Measurements from ENCODE around the gene IMPA2. TPM values are rescaled to one million over a fixed set of nuclear protein-coding genes. Genes with fewer than 3 reads are reported as not detected.
"Not testable (repeated sequence)": the region's sequence is repeated elsewhere in the genome, so short reads cannot be mapped to it uniquely, and the experiment has no call there.

The IMPA2 gene
- 94.5 TPM for polyA plus RNA-seq (ENCODE audit: insufficient read length)
- long read RNA-seq, donor 1, transcript IMPA2-201 (8 exons, 1,534 nt), result major isoform, 71 of 91 reads
- long read RNA-seq, donor 1, transcript IMPA2-209 (2 exons, 919 nt), result minor isoform, 19 of 91 reads
- long read RNA-seq, donor 1, partial matches to known transcripts, result 0 of 91 reads
- long read RNA-seq, donor 1, other reads (novel, unspliced or antisense), result 0 of 91 reads
- long read RNA-seq, donor 2, transcript IMPA2-201 (8 exons, 1,534 nt), result major isoform, 47 of 70 reads
- long read RNA-seq, donor 2, transcript IMPA2-209 (2 exons, 919 nt), result minor isoform, 21 of 70 reads
- long read RNA-seq, donor 2, partial matches to known transcripts, result 0 of 70 reads
- long read RNA-seq, donor 2, other reads (novel, unspliced or antisense), result 0 of 70 reads
- long read RNA-seq, donor 3, transcript IMPA2-209 (2 exons, 919 nt), result minor isoform, 18 of 73 reads
- long read RNA-seq, donor 3, transcript IMPA2-201 (8 exons, 1,534 nt), result major isoform, 44 of 73 reads
- long read RNA-seq, donor 3, partial matches to known transcripts, result 9 of 73 reads
- long read RNA-seq, donor 3, other reads (novel, unspliced or antisense), result 0 of 73 reads
- long read RNA-seq, donor 4, partial matches to known transcripts, result 9 of 14 reads
- long read RNA-seq, donor 4, other reads (novel, unspliced or antisense), result 0 of 14 reads
- long read RNA-seq, donor 5, transcript IMPA2-209 (2 exons, 919 nt), result minor isoform, 34 of 140 reads
- long read RNA-seq, donor 5, transcript IMPA2-201 (8 exons, 1,534 nt), result major isoform, 86 of 140 reads
- long read RNA-seq, donor 5, partial matches to known transcripts, result 18 of 140 reads
- long read RNA-seq, donor 5, other reads (novel, unspliced or antisense), result 0 of 140 reads
- long read RNA-seq, donor 6, transcript IMPA2-201 (8 exons, 1,534 nt), result major isoform, 47 of 66 reads
- long read RNA-seq, donor 6, transcript IMPA2-209 (2 exons, 919 nt), result minor isoform, 19 of 66 reads
- long read RNA-seq, donor 6, partial matches to known transcripts, result 0 of 66 reads
- long read RNA-seq, donor 6, other reads (novel, unspliced or antisense), result 0 of 66 reads
- long read RNA-seq, donor 7, transcript IMPA2-201 (8 exons, 1,534 nt), result major isoform, 68 of 120 reads
- long read RNA-seq, donor 7, transcript IMPA2-209 (2 exons, 919 nt), result minor isoform, 26 of 120 reads
- long read RNA-seq, donor 7, partial matches to known transcripts, result 22 of 120 reads
- long read RNA-seq, donor 7, other reads (novel, unspliced or antisense), result 0 of 120 reads
- long read RNA-seq, donor 8, transcript IMPA2-209 (2 exons, 919 nt), result minor isoform, 5 of 34 reads
- long read RNA-seq, donor 8, transcript IMPA2-201 (8 exons, 1,534 nt), result major isoform, 28 of 34 reads
- long read RNA-seq, donor 8, partial matches to known transcripts, result 0 of 34 reads
- long read RNA-seq, donor 8, other reads (novel, unspliced or antisense), result 0 of 34 reads

DNA sequence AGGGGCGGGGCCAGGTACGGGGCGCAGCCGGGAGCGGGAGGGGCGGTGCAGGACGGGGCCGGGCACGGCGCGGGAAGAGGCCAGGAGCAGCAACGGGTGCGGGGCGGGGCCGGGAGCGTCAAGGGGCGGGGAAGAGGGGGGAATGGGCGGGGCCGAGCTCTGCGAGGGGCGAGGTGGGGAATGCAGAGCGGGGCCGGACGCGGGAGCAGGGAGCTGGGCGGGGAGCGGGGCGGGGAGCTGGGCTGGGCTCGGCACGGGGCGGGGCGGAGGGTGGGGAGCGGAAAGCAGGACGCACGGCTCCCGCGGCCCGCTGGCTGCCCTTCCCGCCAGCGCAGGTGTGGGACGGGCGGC lies at the start of gene IMPA2:
TSS of gene IMPA2 (plus strand) at position 316 of the 351 bp plus-strand sequence. CDS start 163 bp downstream, outside the sequence.
- no peak for DNase-seq

DNA sequence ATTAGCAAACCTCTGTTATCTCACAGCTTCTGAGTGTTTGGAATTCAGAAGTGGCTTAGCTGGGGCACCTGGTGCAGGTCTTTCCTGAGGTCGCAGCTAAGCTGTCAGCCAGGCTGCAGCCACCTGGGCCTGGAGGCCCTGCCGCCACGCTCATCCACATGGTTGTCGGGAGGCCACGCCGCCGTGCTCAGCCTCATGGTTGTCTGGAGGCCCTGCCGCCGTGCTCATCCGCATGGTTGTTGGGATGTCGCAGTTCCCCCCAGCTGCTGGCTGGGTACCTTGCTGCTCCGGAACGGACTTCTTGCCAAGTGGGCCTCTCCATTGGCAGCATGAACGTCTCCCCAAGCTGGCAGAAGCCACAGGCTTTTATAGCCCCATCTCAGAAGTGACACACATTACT lies 48.9 kb upstream of the IMPA2 start:
- DNase-seq, result no peak

DNA sequence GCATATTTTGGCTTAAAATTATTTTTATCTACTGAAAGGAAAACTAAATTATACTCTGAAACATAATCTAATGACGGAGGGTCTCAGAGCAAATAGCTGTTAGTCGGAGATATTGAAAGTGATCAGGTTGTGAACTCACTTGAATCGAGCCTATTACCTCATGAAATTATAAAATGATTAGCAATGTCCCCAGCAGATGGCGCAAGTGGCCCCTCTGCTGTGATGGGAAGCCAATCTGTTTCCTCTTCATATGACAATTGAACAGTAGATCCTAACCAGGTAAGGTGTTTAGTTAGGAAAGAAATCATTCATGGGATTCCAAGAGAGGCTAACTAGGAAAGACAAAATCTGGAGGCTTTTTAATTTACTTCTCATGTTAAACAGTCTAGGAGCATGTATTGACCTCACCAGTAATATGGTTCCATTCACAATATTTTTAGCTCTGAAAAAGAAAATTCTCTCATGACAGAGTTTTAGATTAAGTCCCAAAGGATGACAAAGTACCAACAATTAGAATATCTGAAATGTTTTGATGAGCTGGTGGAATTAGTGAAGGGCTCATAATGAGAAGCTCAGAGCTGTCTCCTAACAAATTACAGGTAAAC lies 43.3 kb upstream of the IMPA2 start:
- peak; percentile 60 for DNase-seq

DNA sequence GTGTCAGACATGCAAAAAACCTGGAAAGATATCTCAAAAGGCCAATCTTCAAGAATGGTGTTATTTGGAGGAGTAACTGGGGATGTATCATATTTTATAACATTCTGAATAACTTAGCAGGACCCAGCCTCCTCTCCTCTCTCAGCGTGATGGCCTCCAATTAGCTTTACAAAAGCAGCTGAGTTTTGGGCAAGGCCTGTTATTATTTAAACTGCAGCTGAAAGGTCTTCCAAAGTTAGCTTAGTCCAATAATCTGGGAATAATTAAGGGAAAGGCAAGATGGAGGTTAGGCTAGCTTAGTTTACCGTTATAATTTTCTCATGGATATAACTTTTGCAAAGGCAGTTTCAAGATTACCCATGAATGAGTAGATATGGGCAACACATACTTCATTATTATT lies 40.4 kb upstream of the IMPA2 start:
- DNase-seq, result no peak

DNA sequence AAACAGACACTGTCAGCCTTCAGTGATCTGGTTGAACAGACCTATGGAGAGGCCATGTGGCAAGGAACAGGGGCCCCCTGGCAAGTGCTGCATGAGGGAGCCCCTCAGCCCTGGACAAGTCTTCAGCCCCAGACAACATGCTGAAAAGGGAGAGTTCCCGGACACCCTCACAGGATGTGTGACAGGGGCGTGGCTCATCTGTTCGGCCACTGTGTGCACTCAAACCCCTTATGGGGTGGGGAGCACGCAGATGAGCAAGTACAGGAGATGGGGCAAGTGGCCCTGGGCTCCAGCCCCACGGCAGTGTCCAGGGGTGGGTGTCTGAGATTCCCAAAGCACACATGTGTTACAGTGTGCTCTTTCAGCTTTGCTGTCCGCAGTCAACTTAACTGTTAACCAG lies 37.8 kb upstream of the IMPA2 start:
- no peak for DNase-seq

DNA sequence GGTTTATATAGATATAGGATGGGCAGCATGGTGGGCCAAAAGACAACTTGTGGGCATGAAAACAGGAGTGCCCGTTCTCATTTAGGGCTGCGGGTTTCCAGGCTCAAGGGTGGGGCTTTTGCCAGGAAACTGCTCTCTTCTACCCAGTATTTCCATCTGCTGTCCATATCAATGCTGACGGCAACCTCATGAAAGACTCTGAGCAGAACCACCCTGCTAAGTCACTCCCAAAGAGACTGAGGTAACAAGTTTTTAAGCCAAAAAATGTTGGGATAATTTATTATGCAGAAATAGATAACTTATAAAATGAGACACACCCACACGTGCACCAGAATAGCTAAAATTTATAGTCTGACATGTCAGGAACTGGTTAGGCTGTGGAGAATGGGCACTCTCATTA lies 37.1 kb upstream of the IMPA2 start:
- no peak for DNase-seq

DNA sequence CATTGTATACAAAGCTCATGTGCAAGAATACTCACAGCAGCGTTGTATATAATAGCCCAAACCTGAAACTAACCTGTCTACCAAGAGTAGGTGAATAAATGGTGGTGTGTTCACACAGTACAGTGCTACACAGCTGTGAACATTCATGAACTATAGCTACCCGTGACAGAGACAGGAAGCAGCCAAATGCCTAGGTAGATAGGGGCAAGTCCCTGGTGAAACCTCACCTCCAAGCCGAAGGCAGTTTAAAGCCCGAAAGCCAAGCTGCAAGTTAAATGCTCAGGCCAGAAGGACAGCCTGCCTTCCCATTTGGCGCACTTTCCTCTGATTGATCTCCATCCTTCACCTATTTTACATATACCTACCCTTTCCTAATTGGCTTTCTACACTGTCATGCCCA lies 36.5 kb upstream of the IMPA2 start:
- no peak for DNase-seq

DNA sequence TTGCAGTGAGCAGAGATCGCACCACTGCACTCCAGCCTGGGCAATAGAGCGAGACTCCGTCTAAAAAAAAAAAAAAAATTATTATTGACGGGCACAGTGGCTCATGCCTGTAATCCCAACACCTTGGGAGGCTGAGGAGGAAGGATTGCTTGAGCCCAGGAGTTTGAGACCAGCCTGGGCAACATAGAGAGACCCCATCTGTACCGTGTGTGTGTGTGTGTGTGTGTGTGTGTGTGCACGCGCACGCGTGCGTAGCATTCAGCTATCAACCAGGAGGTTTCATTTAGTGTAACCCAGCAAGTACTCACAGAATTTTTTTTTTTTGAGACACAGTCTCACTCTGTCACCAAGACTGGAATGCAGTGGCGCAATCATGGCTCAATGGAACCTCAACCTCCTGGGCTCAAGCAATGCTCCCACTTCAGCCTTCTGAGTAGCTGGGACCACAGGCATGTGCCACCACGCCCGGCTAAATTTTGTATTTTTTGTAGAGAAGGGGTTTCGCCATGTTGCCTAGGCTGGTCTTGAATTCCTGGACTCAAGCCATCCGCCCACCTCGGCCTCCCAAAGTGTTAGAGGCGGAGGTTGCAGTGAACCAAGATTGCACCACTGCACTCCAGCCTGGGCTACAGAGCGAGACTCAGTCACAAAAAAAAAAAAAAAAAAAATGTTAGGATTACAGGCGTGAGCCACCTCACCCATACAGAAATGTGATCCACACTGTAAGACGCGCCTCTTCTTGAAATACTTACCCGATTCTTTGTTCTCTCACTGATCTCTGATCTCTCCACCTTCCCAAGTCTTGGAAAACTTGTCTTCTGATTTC lies 35.3 kb upstream of the IMPA2 start:
- DNase-seq, result not testable (repeated sequence)

DNA sequence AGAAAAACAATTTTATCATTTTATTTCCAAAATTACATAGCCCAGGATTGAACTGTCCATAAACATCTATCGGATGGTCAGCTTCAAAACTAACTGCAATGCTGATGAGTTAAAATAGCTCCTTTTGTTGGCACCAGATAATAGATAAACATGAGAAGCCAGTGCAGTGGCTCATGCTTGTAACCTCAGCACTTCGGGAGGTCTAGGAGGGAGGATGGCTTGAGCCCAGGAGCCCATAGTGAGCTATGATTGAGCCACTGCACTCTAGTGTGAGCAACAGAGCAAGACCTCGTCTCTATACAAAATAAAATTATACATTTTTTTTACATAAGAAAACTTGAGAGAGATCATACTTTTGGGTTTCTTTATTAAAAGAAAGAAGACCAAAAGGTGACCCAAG lies 34.6 kb upstream of the IMPA2 start:
- no peak for DNase-seq

DNA sequence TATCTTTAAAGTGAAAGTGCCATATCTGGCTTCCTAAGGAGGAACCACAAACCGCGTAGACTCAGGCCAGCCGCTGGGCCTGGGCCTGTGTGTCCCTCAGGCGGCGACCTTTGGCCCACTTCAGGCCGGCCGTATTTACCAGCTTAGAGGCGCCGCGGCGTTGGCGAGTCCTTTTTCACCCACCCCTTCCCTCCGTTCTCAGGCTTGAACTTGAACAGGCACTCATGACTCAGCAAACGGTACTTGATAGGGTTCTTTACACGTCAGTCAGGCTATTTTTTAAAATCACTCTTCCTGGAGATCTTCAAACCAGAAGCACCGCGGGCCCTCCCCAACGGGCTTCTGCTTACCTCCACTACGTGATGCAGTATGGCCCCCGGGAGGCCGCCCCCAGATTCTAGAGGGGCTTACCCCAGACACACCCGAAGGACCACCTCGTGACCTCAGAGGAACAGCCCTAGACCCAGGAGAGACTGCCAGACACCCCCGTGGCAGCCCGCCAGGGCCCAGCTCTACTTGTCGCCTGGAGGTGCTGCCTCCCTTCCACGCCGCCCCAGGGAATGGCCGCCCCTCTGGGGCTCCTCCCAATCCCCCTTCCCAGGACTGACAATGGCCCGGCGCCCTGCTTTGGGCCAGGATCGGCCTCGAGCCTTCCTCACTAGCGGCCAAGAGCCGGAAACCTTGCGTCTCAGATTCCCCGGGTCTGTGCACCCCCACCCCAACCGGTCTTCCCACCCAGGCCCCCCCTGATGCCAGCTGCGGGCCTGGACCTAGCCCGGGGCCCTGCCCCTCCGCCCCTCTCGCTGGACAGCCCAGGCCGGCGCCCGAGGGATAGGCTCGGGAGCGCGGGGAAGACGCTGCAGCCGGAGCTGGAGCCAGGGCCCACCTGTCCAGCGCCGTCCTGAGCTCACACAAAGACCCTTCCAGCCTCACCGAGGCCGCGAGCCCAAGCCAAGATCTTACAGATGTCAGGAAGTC lies 33.8 kb upstream of the IMPA2 start:
- DNase-seq, result peak; percentile 83

DNA sequence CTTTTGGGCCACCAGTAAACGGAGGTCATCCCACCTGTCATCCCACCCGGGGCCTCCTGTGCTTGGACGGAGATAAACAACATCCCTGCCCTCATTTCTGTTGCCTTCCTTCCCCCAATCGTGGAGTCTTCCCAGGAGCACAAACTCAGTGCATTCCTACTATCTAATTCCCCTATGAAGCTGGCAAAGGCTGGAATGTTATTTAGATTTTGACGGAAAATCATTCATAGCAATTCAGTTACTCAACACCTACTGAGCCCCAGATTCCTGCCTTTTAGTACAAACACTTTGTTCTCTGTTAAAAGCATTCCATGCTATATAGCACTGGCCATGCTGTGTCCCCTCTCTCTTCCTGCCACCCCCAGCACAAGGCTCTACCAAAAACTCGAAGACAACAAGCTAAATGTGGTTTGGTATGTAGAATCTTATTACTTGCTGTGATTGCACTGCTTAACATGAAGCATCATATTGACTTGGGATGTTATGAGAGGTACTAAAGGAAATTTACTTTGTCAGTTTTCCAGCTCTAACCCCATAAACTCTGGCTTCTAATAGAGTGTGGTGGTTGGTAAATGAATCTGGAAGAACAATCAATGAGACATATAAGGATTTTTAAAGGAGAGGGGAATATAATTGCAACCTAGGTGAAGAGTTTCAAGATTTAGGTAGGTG lies 32.3 kb upstream of the IMPA2 start:
- no peak for DNase-seq

DNA sequence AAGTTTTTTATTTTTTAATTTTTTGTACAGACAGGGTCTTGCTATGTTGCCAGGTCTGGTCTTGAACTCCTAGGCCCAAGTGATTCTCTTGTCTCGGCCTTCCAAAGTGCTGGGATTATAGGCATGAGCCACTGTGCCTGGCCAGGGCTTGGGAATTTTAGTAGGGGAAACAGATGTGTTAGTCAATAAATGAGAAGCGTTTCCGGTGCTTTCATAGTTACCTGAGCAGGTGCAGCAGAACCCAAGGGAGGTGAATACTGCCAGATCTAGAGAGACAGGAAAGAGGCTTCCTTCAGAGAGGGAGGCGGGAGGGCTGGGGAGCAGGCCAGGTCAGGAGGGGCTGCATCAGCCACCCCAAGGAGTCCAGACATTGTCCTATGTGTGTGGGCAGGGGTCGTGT lies 30.5 kb upstream of the IMPA2 start:
- DNase-seq, result no peak

DNA sequence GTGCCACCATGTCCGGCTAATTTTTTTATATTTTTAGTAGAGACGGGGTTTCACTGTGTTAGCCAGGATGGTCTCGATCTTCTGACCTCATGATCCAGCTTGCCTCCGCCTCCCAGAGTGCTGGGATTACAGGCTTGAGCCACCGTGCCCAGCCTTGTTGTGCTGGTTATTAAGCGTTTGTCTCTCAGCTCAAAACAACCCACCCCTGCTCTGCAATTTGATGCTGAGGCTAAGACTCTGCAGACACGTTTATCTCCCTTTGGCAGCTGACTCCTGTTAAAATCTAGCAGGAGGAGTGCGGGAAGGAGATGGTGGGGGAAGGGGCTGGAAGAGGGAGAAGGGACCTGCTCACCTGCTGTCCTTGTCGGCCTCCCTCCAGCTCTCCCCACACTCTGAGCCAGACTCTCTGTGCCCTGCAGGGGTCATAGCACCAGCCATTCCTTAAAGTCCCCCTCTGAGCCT lies 29.9 kb upstream of the IMPA2 start:
- peak; percentile 34 for DNase-seq

DNA sequence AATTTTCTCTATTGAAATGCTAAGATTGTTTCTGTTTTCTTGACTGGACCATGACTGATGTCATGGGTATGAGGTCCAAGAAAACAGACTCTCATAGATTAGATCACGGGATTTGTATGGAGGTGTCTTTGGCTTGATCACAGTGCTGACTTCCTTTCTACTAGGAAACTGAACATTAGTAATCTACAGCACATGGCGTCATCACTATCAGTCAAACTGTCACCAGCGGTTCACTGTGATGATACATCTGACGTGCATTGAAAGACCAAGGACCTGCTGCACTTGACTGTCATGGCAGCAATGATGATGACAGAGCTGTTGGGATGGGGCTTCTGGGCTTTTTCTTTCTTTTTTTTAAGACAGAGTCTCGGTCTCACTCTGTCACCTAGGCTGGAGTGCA lies 28.2 kb upstream of the IMPA2 start:
- no peak for DNase-seq

DNA sequence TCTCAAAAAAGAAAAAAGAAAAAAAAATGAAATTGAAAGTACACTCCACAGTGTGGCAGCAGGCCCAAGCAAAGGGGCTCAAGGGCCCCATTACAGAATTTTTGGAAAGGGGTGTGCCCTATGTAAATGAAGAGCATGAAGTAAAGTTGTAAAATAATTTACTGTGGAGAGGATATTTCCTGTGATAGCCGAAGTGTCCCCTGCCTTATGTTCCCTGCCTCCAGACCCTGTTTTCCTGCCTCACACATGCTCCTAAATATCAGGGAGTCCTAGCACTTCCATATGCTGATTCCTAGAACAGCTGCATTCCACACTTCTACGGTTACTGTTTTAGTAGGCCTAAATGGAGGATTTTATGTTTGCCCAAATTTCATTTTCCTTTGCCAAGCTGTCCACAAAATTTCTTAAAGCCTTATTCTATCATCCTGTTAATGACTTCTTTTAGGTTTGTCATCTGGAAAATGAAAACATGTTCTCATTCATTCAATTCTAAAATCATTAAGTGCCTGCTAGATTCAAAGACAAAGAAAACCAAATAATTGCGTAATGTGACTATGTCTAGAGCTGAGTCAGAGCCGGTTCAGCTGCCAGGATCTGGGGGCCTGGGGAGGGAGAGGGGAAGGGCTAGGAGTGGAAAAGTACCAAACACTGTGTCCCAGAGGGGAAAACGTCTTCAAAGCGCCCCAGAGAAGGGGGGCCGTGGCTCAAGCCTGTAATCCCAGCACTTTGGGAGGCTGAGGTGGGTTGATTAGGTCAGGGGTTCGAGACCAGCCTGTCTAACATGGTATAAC lies 25.9 kb upstream of the IMPA2 start:
- no peak for DNase-seq

DNA sequence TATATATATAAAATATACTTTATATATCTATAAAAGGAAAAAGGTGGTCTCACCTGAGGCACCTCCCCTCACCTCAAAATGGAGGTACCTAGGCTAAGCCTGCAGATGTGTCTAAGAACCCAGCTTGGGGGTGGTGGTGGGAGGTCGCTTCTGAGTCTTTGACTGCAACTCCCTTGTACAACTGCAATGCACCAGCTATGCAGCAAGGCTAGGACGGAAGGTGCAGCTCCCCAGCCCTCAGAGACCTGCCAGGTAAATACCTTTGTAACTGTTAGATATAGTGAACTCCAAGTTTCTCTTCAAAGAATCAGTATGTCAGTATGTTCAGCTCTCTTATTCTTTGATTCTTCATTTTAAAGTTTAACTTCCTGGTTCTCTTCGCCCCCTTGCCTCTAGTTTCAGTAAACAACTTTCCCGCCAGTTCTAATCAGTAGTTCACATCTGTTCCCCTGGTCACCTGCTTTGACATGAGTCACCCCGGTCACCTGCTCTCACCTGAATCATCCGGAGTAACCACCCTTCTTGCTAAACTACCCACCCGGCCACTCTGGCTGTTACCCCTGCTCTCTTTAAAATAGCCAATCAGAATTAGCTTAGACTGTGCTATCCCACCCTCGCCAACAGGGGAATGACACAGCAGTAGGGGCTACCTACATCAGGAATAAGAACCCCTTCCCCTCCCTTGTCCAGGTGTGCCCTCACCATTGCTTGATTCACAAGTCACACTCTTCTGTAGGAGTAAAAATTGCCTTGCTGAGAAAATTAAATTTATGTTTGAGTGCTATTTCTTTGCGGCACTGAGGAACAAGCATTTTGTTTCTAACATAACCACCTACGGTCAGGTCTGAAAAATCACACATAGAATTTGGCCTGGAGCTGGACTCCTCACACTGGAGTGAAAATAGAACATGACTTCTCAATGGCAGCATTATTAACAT lies 24.7 kb upstream of the IMPA2 start:
- no peak for DNase-seq

DNA sequence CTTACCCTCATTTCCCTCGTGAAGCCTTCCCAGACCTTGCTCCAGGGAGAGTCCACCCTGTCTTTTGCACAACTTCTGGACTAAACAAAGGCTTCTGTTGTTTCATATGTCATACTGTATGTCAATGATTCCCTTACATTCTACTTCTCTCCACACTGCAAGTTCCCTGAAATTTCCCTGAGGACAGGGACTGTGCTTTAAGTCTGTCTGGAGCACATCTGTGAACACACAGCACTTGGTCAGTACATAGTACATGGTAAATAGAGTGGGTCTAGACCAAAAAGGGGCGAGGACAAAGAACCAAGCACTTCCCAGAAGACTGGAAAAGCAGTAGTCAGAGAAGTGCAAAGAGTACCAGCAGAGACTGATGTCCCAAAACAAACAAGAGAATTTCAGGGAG lies 23.7 kb upstream of the IMPA2 start:
- DNase-seq, result no peak

Data from left kidney (tissue), 8 donors.